ENCODE data around the gene EPHA1.
A peak's percentile ranks its signal among the peaks of the same experiment; 100 is the strongest.
"Not testable (repeated sequence)": the region's sequence is repeated elsewhere in the genome, so short reads cannot be mapped to it uniquely, and the experiment has no call there.

EPHA1 gene

GRCh38 chr7:143406002-143406357 is 2.7 kb downstream of the EPHA1 start:
- no peaks in the 10 kb centered on the region for H3K36me3 ChIP-seq (replicated peaks)
- H3K27me3 ChIP-seq (ENCODE audit: low read depth) = no peaks in the 10 kb centered on the region
- DNase-seq (ENCODE audit: low spot score in 2 of 2) = peak; percentile 48 to 68
- no peaks in the 10 kb centered on the region for H3K9me3 ChIP-seq
- in situ Hi-C loops (cut with MboI; ENCODE audit: low sequenced_read_pairs) = no loop called here
- peaks cover 18% of the 10 kb centered on the region for H3K4me1 ChIP-seq
- no peak overlapping the region for H3K4me3 ChIP-seq

- Histone ChIP-seq H3K4me1 (peaks cover 14% of the 10 kb centered on the region), H3K27me3 (ENCODE audit: low read depth) (no peaks in the 10 kb centered on the region), H3K4me3 (no peak overlapping the region), H3K9me3 (no peaks in the 10 kb centered on the region), H3K36me3 (replicated peaks) (no peaks in the 10 kb centered on the region)
- in situ Hi-C loops (cut with MboI; ENCODE audit: low sequenced_read_pairs) = no loop called here
- DNase-seq (ENCODE audit: low spot score in 2 of 2) = no peak
Measured at GRCh38 chr7:143405173-143406001, 3.3 kb downstream of the EPHA1 start.

GRCh38 chr7:143402233-143402632 is 6.4 kb downstream of the EPHA1 start:
- H3K4me3 ChIP-seq; H3K27me3 ChIP-seq (ENCODE audit: low read depth); in situ Hi-C loops (cut with MboI; ENCODE audit: low sequenced_read_pairs); H3K4me1 ChIP-seq; DNase-seq (ENCODE audit: low spot score in 2 of 2); H3K9me3 ChIP-seq; H3K36me3 ChIP-seq (replicated peaks): not testable (repeated sequence)

- Histone ChIP-seq H3K9me3 (no peaks in the 10 kb centered on the region), H3K36me3 (replicated peaks) (no peaks in the 10 kb centered on the region), H3K4me1 (peaks cover 9% of the 10 kb centered on the region), H3K27me3 (ENCODE audit: low read depth) (0 out of 2 replicates have a peak, but pooled peaks cover 2% of the 10 kb centered on the region), H3K4me3 (no peak overlapping the region)
- DNase-seq (ENCODE audit: low spot score in 2 of 2) = no peak
- in situ Hi-C loops (cut with MboI; ENCODE audit: low sequenced_read_pairs) = no loop called here
Measured at GRCh38 chr7:143401265-143401664, 7.4 kb downstream of the EPHA1 start.

- in situ Hi-C loops (cut with MboI; ENCODE audit: low sequenced_read_pairs) = no loop called here
- H3K27me3 ChIP-seq (ENCODE audit: low read depth) = 0 out of 2 replicates have a peak, but pooled peaks cover 2% of the 10 kb centered on the region
- no peaks in the 10 kb centered on the region for H3K36me3 ChIP-seq (replicated peaks)
- no peaks in the 10 kb centered on the region for H3K9me3 ChIP-seq
- DNase-seq (ENCODE audit: low spot score in 2 of 2) = no peak
- no peaks in the 10 kb centered on the region for H3K4me1 ChIP-seq
- H3K4me3 ChIP-seq = no peak overlapping the region
Measured at GRCh38 chr7:143399642-143400041, 9.0 kb downstream of the EPHA1 start.

GRCh38 chr7:143399151-143399550 is 9.5 kb downstream of the EPHA1 start:
- Histone ChIP-seq H3K4me3 (no peak overlapping the region), H3K9me3 (no peaks in the 10 kb centered on the region), H3K27me3 (ENCODE audit: low read depth) (0 out of 2 replicates have a peak, but pooled peaks cover 2% of the 10 kb centered on the region), H3K4me1 (no peaks in the 10 kb centered on the region), H3K36me3 (replicated peaks) (no peaks in the 10 kb centered on the region)
- no peak for DNase-seq (ENCODE audit: low spot score in 2 of 2)
- in situ Hi-C loops (cut with MboI; ENCODE audit: low sequenced_read_pairs) = no loop called here

- Histone ChIP-seq H3K4me1 (no peaks in the 10 kb centered on the region), H3K36me3 (replicated peaks) (no peaks in the 10 kb centered on the region), H3K4me3 (no peak overlapping the region), H3K27me3 (ENCODE audit: low read depth) (0 out of 2 replicates have a peak, but pooled peaks cover 2% of the 10 kb centered on the region), H3K9me3 (no peaks in the 10 kb centered on the region)
- in situ Hi-C loops (cut with MboI; ENCODE audit: low sequenced_read_pairs) = no loop called here
- no peak for DNase-seq (ENCODE audit: low spot score in 2 of 2)
Measured at GRCh38 chr7:143398616-143399015, 10.0 kb downstream of the EPHA1 start.

GRCh38 chr7:143397710-143398530 is 10.7 kb downstream of the EPHA1 start:
- DNase-seq (ENCODE audit: low spot score in 2 of 2) = no peak
- Histone ChIP-seq H3K9me3 (no peaks in the 10 kb centered on the region), H3K4me3 (no peak overlapping the region), H3K4me1 (no peaks in the 10 kb centered on the region), H3K36me3 (replicated peaks) (no peaks in the 10 kb centered on the region), H3K27me3 (ENCODE audit: low read depth) (0 out of 2 replicates have a peak, but pooled peaks cover 2% of the 10 kb centered on the region)
- in situ Hi-C loops (cut with MboI; ENCODE audit: low sequenced_read_pairs) = no loop called here

- in situ Hi-C loops (cut with MboI; ENCODE audit: low sequenced_read_pairs) = no loop called here
- Histone ChIP-seq H3K4me3 (no peak overlapping the region), H3K36me3 (replicated peaks) (peaks cover 1% of the 10 kb centered on the region), H3K27me3 (ENCODE audit: low read depth) (0 out of 2 replicates have a peak, but pooled peaks cover 2% of the 10 kb centered on the region), H3K9me3 (no peaks in the 10 kb centered on the region), H3K4me1 (no peaks in the 10 kb centered on the region)
- DNase-seq (ENCODE audit: low spot score in 2 of 2) = no peak
Measured at GRCh38 chr7:143396625-143397556, 11.8 kb downstream of the EPHA1 start.

GRCh38 chr7:143396182-143396581 is 12.5 kb downstream of the EPHA1 start:
- H3K36me3 ChIP-seq (replicated peaks) = peaks cover 8% of the 10 kb centered on the region
- in situ Hi-C loops (cut with MboI; ENCODE audit: low sequenced_read_pairs) = no loop called here
- no peak overlapping the region for H3K4me3 ChIP-seq
- DNase-seq (ENCODE audit: low spot score in 2 of 2) = no peak
- H3K4me1 ChIP-seq = no peaks in the 10 kb centered on the region
- no peaks in the 10 kb centered on the region for H3K9me3 ChIP-seq
- 0 out of 2 replicates have a peak, but pooled peaks cover 2% of the 10 kb centered on the region for H3K27me3 ChIP-seq (ENCODE audit: low read depth)

- no peak for DNase-seq (ENCODE audit: low spot score in 2 of 2)
- H3K4me1 ChIP-seq = no peaks in the 10 kb centered on the region
- in situ Hi-C loops (cut with MboI; ENCODE audit: low sequenced_read_pairs) = no loop called here
Measured at GRCh38 chr7:143395187-143396149, 13.2 kb downstream of the EPHA1 start.

GRCh38 chr7:143394777-143395176 is 13.9 kb downstream of the EPHA1 start:
- Histone ChIP-seq H3K36me3 (replicated peaks) (peaks cover 19% of the 10 kb centered on the region), H3K4me1 (no peaks in the 10 kb centered on the region), H3K9me3 (no peaks in the 10 kb centered on the region), H3K27me3 (ENCODE audit: low read depth) (no peaks in the 10 kb centered on the region), H3K4me3 (no peak overlapping the region)
- in situ Hi-C loops (cut with MboI; ENCODE audit: low sequenced_read_pairs) = no loop called here
- DNase-seq (ENCODE audit: low spot score in 2 of 2) = no peak

More at GRCh38 chr7:143395187-143396149, 13.2 kb downstream of the EPHA1 start:
- Histone ChIP-seq H3K9me3 (no peaks in the 10 kb centered on the region), H3K27me3 (ENCODE audit: low read depth) (0 out of 2 replicates have a peak, but pooled peaks cover 2% of the 10 kb centered on the region), H3K36me3 (replicated peaks) (peaks cover 12% of the 10 kb centered on the region), H3K4me3 (no peak overlapping the region)

Measured in HAP-1 (cell line).